Left kidney (tissue), 2 donors: ENCODE measurements around the gene ADGRE1. TPM values are rescaled to one million over a fixed set of nuclear protein-coding genes. Genes with fewer than 3 reads are reported as not detected.

Experiments used
- DNase-seq: peaks from one replicate; pipeline ENCODE4 v3.0.0-alpha.2; 2013
- polyA plus RNA-seq: library from polyadenylated mRNA; unstranded; fragments of 120-200 nt; gene quantifications from one replicate; pipeline ENCODE4 v1.2.1, GENCODE V29; 2013; ENCODE audit not compliant: insufficient read length

Gene ADGRE1
- polyA plus RNA-seq, 1 donor, result 0.05 TPM

DNA sequence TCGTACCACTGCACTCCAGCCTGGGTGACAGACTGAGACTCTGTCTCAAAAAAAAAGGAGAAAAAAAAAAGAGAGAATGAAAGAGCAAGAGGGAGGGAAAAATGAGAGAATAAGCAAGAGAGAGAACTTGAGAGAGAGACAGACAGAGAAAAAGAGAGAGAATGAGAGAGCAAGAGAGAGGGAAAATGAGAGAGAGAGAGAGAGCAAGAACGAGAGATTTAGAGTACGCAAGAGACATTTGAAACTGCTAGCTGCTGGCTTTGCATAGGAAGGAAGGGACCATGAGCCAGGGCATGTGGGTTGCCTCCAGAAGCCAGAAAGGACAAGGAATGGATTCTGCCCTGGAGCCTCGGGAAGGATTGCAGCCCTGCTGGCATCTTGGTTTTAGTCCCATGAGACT, 9.6 kb upstream of the ADGRE1 start:
- DNase-seq, result no peak

DNA sequence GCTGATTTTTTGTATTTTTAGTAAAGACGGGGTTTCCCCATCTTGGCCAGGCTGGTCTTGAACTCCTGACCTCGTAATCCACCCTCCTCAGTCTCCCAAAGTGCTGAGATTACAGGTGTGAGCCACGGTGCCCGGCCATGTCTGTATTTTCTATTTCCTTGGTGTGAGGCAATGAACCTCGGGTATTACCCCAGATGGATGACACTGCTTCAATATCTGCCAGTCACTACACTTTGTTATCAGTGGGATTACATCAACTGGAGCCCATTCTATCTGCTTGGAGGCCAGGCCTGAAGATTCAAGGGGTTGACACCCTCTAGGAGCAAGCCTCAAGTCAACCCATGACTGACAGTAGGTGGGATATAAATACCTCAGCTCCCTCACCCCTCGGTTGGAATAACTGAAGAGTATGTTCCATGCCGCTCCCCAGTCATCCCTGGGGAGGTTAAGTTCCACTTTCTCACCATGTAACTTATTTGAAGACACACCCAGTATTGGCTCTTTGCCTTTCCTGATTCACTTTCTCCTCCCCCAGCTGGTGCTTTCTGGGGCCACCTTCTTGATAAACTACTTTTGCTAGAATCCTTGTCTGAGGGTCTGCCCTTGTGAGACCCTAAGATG, 992 bp upstream of the ADGRE1 start:
- no peak for DNase-seq

DNA sequence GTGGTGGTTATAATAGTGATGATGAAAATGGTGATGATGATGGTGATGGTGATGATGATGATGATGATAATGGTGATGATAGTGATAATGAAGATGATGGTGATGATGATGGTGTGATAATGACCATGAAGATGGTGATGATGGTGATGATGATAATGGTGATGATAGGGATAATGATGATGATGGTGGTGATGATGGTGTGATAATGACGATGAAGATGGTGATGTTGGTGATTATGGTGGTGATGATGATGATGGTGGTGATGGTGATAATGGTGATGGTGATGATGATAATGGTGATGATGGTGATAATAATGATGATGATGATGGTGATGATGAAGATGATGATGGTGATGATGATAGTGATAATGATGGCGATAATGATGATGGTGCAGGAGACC, 1.6 kb downstream of the ADGRE1 start:
- DNase-seq, result no peak

DNA sequence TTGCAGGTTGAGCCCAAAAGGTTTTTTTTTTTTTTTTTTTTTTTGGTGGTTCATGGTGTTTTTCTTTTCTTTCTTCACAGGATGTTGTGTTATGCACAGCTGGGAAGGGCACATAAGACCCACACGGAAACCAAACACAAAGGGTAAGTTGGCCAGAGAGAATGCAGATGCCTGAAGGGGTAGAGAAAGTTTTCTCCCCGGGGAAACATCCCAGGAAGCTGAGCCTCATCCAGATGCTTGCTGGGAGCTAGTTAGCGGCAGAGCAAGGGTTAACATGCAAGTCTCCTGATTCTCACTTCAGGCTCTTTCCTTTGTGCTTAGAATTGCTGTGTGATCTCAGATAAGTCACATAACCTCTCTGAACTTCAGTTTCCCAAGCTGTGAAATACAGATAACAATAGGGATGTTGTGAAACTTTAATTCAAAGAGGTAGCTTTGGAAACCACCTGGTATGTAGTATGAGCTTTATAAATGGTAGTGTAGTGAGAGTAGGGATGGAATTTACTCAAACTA, 3.1 kb downstream of the ADGRE1 start:
- no peak for DNase-seq

DNA sequence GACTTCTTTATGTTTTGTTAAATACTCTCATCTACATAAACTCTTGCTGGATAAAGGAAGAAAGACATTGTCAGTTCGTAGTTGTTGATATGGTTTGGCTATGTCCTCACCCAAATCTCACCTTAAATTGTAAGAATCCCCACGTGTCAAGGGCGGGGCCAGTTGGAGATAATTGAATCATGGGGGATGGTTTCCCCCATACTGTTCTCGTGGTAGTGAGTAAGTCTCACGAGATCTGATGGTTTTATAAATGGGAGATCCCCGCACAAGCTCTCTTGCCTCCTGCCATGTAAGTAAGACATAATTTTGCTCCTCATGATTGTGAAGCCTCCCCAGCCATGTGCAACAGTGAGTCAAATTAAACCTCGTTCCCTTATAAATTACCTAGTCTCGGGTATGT, 3.6 kb downstream of the ADGRE1 start:
- DNase-seq, result no peak

DNA sequence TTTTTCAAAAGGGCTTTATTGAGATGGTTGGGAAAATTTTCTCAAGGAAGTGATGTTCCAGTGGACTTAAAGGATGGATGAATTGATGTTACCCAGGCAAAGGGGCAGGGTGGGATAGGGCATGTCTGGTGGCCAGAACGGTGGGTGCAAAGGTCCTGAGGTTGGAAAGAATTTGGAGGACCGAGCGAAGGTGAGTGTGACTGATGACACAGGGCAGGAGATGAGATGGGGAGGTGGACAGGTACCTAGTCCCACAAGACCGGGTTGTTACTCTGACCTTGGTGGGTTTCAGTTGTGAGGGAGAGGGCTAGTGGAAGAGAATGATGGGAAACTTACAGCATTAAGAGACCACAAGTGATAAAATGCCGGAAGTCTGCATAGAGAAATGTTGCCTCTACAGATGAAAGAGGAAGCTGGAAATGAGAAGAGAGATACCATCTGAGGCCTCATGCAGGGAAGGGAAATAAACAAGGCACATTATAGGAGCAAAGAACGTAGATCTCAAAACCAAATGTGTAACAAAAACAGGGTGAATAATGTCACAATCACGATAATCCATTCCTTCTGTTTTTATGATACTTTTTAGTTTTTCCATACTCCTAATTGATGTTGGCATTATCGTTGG, 4.5 kb downstream of the ADGRE1 start:
- DNase-seq, result no peak

DNA sequence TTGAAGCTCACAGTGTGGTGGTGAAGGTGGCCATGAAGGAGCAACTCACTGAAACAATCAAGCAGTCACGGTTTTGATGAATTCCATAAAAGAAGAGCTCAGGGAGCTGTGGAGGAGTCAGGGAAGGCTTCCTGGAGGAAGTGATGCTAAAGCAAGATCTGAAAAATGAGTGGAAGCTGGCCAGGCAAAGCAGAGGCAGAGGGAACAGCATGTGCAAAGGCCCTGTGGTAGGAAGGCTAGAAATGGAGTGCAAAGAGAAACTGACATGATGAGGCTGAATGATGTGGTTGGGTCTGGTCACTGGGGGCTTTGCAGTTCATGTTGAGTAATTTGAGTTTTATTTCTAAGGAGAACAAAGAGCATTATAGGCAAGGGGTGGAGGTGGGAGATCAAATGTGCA, 6.9 kb downstream of the ADGRE1 start:
- DNase-seq, result no peak

DNA sequence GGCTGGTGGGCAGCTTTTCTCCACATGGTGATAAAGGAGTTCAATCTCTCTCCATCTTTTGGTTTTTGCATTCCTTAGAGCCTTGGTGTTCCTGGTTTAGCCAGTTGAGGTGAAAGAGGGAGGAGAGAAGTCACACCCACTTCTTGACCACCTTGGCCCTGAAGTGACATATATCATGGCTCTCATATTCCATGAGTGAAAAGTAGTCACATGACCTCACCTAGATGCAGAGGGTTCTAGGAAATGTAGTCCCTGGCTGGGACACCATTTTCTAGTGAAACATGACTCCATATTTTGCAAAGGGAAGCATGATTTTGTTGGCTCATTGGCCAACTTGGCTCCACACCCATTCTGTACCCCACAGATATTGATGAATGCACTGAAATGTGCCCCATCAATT, 16.1 kb downstream of the ADGRE1 start:
- no peak for DNase-seq

DNA sequence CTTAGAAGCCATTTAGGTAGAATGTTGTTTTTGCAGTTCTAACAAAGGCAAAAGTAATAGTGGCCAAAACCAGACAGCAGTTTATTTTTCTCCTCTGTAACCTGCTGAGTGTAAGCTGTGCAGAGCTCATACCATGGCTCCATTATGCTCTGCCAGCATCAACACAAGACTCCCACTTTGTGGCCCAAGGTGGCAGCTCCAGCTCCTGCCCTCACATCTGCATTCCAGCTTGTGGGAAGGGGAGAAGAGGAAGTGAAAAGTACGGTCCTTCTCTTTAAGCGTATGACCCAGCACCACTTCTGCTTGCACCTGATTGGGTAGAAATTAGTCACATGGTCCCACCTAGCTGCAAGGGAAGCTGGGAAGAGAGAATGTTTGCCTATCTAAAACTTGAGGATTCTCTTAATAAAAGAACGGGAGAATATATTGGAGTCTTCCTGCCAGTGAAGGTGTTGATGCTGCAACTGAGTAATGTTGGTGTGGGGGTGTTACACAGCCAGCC, 19.2 kb downstream of the ADGRE1 start:
- DNase-seq, result no peak

DNA sequence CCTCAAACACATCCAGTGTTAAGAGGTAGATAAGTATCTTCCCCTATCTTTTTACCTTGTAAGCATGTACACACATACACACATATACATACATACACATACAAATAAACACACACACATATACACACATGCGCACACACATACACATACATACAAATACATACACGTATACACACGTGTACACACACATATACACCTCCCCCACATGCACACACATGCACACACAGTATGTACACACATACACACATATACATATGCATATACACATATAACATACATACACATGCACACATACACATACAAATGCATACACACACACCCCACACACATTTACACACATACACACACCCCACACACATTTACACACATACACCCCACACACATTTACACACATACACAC, 24.1 kb downstream of the ADGRE1 start:
- no peak for DNase-seq

DNA sequence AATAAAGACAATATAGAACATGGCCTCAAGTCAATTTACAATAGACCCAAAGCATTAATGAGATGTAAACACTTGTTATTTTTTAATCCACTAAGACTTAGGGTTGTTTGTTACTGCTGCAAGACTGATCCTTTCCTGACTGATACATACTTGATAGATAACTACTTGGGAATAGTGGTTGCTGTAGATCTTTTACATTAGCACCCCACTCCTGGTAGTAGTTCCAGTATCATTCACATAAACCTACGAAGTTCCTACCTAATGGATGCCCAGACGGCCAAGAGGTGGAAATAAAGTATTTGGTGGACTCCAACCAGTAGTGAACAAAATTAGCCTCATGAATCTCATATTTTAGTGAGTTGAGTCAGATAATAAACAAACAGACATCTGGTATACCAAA, 26.9 kb downstream of the ADGRE1 start:
- no peak for DNase-seq

DNA sequence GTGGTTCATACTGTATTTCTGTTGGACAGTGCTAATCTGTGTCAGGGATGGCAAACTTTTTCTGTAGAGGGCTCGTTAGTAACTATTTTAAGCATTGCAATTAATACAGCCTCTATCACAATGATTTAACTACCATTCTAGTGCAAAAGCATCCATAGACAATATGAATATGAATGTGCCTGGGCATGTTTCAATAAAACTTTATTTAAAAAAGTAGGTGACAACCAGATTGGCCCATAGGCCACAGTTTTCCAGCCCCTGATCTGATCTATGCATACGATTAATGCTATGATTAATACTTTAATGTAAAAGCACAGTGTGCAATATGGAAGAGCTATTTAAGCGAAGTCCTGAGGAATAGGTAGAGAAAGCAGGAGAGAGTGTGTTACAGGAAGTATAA, 29.6 kb downstream of the ADGRE1 start:
- DNase-seq, result no peak

DNA sequence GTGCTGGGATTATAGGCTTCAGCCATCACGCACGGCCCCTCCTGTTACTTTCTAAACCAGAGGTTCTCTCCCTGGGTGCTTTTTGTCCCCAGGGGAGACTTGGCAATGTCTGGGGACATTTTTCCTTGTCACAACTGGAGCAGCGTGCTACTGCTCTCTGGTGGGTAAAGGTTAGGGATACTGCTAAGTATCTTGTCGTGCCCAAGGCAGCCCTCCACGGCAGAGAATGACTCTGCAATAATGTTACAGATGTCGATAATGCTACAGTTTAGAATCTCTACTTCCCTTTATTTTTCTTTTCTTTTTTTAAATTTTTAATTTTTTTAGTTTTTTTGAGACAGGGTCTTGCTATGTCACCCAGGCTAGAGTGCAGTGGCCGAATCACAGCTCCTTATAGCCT, 38.0 kb downstream of the ADGRE1 start:
- no peak for DNase-seq

DNA sequence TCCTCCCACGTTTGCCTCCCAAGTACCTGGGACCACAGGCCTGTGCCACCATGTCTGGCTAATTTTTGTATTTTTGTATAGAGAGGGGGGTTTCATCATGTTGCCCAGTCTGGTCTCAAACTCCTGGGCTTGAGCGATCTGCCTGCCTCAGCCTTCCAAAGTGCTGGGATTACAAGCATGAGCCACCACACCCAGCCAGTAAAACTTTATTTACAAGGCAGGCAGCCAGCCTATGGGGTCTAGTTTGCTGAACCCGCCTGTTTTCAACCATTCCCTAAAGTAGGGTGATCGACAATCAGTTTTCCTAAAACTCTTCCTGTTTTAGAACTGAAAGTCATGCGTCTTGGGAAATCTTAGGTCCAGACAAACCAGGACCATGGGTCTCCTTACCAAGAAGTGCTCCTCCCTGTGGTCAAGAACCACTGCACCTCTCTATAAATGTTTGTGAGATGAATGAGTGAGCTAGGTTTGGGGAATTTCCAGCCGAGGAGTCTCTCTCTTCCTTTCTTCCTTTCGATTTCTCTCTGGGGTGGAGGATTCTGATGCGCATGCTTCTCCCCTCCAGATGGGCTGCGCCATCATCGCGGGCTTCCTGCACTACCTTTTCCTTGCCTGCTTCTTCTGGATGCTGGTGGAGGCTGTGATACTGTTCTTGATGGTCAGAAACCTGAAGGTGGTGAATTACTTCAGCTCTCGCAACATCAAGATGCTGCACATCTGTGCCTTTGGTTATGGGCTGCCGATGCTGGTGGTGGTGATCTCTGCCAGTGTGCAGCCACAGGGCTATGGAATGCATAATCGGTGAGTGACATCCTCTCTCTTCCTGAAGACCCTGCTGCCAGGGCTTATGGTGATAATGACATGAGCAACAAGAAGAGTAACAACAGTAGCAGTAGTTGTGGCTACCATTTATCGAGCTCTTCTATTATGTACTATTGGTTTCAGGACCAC, 38.7 kb downstream of the ADGRE1 start:
- no peak for DNase-seq

DNA sequence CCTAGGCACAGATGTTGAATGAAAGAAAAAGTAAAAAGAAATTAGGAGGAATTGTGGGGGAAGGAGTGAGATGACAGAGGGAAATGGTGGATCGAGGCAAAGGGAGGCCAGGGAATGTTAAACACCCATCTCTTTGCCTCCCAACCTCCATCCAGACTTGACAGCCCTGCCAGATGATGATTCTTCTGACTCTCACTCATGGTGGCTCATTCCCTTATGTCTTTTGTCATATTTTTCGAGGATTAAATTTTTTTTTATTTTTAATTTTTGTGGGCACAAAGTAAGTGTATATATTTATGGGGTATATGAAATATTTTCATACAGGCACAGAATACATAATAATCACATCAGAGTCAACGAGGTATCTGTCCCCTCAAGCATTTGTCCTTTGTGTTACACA, 42.8 kb downstream of the ADGRE1 start:
- DNase-seq, result no peak

DNA sequence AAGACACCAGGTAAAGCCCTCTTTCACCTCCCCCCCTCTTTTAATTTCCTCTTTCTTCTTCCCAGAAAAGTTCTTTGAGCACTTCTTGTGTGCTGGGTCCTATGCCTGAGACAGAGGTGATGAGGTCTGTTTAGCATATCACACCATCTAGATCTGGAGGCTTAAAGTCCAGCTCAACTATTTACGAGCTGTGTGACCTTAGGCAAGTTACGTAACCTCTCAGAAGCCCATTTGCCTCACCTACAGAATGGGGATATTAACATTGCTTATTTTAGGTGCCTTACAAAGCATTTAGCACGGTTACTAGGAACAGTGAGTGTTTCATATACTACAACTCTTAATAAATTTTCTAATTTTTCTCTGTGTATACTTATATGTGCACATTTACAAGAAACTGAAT, 47.7 kb downstream of the ADGRE1 start:
- no peak for DNase-seq

DNA sequence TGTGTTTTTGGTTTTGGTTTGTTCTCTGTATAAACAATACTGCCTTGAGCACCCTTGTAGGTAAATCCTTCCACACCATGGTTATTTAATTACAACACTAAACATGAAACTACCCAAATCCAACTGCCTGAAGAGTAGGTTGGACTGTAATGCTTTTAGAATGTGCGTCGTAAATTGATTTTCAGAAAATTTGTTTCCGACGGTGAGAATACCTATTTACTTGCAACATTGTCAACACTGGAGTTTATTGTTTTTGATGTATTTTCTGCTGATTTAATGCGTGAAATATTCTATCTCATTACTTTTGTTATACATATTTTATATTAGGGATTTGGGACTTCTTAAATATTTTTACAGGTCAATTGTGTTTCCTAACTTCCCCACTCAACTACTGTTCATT, 48.2 kb downstream of the ADGRE1 start:
- DNase-seq, result no peak

DNA sequence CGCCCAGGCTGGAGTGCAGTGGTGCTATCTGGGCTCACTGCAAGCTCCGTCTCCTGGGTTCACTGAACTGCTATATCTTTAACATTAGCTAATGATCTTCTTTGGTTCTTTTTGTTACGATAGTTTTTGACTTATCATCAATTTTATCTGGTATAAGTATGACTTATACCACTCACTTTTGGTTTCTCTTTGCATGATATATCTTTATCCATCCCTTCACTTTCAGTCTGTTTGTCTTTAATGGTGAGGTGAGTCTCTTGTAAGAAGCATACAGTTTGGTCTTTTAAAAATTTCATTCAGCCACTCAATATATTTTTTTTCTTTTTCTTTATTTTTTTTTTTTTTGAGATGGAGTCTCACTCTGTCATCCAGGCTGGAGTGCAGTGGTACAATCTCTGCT, 58.4 kb downstream of the ADGRE1 start:
- DNase-seq, result no peak

DNA sequence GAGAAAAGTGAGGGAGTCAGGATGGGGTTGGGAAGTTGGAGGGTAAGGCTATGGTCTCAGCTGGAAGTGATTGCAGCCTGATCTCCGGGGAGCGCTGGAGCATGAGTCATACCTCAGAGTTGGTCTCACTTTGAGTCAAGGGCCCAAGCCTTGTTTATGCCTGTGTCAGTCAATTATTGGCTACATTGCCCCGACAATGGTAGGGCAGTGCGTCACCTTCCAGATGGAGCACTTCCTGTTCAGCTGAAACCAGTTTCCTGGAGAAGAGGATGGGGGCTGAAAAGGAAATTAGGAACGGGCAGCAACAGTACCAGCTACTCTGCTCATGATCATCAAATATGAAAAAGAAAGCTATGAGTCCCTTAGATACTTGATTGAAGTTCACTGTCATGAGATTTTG, 60.4 kb downstream of the ADGRE1 start:
- no peak for DNase-seq

DNA sequence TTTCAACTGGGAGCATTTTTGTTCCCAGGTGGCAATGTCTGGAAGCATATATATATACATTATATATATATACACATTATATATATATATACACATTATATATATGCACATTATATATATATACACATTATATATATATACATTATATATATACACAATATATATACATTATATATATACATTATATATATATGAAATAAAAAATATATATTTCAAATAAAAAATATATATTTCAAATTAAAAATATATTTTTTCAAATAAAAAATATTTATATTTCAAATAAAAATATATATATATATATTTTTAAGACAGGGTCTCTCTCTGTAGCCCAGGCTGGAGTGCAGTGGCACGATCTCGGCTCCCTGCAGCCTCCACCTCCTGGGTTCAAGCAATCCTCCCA, 61.5 kb downstream of the ADGRE1 start:
- no peak for DNase-seq

DNA sequence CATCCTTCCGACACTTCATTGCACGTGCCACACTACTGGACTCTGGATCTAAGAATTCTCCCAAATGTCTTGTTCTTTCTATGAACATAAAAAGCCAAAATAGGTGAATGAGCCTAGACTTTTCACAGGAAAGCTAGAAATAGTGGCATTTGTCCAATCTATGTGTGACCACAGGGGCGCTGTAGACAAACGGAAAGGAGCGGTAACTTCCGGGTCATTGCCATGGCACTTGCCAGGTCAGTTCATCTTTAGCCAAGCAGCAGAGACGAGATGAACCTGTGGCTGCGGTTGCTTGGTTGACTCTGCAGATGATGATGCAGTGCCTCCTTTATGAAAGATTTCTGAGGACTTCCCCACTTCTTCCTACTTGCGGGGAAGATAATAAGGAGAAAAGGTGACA, 65.6 kb downstream of the ADGRE1 start:
- DNase-seq, result no peak

DNA sequence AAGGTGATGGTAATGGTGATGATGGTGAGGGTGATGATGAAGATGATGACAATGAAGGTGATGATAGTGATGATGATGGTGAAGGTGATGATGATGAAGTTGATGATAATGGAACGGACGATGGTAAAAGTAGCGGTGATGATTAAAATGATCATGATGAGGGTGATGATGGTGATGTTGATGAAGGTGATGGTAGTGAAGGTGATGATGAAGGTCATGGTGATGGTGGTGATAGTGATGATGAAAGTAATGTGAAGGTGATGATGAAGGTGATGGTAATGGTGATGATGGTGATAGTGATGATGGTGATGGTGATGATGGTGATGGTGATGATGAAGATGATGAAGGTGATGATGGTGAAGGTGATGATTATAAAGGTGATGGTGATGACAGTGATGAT, 67.7 kb downstream of the ADGRE1 start:
- DNase-seq, result no peak

DNA sequence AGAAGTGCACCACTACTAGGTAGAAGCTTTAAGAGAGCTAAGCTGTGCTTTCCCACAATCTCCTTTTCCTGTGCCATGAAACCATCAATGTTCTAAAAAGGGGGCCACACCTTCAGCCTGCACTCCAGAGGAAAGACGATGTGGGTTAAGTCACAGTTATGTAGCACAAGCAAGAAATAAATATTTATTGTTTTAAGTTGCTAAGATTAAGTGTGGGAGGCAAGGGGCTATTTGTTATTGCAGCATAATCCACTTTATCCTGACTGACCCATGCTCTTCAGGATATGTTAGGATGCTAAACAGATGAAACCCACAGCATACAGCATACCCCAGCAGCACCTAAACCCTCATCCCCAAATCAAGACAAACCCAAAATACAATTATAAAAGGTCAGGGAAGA, 69.2 kb downstream of the ADGRE1 start:
- DNase-seq, result no peak
